Fibroblast of villous mesenchyme (primary cell): ENCODE data around the gene VPS39. TPM values are rescaled to one million over a fixed set of nuclear protein-coding genes. Genes with fewer than 3 reads are reported as not detected.
"Not testable (repeated sequence)": the region's sequence is repeated elsewhere in the genome, so short reads cannot be mapped to it uniquely, and the experiment has no call there.

Experiments
- DNase-seq: peaks from one replicate; pipeline ENCODE4 v3.0.0-alpha.2; 2010; ENCODE audit warnings: low read depth
- H3K4me3 ChIP-seq: 2 replicates; pipeline ENCODE4 v1.5.1; 2011; ENCODE audit warnings: low read depth, mild to moderate bottlenecking, low read length
- total RNA-seq: library from RNA; depleted of rRNA; stranded (reverse); fragments of >200 nt; gene quantifications from 2 replicates; pipeline ENCODE4 v1.2.3, GENCODE V29; 2012
- TF ChIP-seq, protein P1 (sequence below): IDR thresholded peaks from 2 replicates; pipeline ENCODE4 v1.5.1; 2012; ENCODE audit warnings: low read depth, mild to moderate bottlenecking, low read length; ENCODE audit not compliant: insufficient read depth

Gene VPS39
- total RNA-seq, 1 donor, result 70.4 TPM

DNA sequence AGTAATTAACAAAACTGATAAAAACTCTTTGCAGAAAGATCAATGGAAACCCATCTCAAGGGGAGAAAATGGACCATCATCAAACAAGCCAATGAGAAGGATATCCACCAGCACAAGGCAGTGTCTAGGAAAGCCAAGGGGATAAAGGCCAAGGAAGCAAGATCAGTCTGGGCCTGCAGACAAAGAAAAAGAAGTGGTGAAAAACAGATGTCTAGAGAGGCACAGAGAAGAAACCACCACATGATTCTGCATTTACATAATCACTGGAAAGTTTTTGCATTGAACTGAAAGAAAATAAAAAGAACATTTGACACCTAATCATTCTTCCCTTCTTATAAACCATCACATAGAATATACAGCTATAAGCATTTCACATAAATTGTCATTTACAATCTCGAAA is 23.0 kb upstream of the VPS39 start:
- no peak for DNase-seq
- no peak overlapping the region for H3K4me3 ChIP-seq
- TF ChIP-seq, protein P1, sequence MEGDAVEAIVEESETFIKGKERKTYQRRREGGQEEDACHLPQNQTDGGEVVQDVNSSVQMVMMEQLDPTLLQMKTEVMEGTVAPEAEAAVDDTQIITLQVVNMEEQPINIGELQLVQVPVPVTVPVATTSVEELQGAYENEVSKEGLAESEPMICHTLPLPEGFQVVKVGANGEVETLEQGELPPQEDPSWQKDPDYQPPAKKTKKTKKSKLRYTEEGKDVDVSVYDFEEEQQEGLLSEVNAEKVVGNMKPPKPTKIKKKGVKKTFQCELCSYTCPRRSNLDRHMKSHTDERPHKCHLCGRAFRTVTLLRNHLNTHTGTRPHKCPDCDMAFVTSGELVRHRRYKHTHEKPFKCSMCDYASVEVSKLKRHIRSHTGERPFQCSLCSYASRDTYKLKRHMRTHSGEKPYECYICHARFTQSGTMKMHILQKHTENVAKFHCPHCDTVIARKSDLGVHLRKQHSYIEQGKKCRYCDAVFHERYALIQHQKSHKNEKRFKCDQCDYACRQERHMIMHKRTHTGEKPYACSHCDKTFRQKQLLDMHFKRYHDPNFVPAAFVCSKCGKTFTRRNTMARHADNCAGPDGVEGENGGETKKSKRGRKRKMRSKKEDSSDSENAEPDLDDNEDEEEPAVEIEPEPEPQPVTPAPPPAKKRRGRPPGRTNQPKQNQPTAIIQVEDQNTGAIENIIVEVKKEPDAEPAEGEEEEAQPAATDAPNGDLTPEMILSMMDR, result no peak

DNA sequence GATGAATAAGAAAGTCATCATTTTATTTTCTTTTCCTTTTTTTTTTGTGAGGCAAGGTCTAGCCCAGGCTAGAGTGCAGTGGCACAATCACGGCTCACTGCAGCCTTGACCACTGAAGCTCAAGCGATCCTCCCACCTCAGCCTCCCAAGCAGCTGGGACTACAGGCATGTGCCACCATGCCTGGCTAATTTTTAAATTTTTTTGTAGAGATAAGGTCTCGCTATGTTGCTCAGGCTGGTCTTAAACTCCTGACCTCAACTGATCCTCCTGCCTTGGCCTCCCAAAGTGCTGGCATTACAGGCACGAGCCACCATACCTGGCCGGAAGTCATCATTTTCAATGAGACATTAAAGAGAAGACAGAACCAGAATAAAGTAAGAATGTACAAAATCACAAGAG is 20.9 kb upstream of the VPS39 start:
- not testable (repeated sequence) for DNase-seq, H3K4me3 ChIP-seq

DNA sequence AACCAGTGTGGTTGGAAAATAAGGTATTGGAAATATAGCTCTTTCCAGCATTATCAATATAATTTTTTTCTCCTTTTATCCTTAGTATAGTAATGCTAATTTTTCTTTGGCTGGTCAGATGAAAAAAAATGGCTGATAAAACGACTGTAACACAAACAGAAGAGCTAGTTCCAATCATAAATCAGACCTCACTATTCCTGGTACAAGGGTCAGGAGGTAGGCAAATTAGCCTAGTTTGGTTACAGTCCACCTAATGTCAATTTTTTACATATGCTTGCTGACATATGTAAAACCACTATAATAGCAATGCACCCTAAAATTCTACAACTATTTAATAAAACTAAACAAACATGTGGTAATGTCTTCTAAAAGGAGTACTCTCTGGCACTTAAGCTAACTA is 19.9 kb upstream of the VPS39 start:
- no peak for DNase-seq
- H3K4me3 ChIP-seq, result no peak overlapping the region
- TF ChIP-seq, protein P1, result no peak

DNA sequence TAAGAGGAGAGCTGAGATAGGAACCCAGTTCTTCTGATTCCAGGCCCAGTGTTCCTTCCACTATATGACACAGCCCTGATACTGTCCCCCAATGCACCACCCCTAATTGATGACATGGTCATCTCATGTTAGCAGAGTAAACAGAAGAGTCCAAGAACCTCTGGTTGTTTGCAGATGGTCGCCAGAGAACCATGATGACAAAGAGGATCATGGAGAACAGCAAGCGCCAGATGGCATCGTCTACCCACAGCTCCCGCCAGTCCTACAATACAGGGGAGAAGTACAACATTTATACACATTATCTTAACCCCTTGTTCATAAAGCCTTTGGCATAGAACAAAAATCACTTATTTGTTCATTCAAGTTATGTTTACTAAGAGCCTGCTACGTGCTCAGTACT is 18.5 kb upstream of the VPS39 start:
- TF ChIP-seq, protein P1, result no peak
- no peak for DNase-seq
- no peak overlapping the region for H3K4me3 ChIP-seq

DNA sequence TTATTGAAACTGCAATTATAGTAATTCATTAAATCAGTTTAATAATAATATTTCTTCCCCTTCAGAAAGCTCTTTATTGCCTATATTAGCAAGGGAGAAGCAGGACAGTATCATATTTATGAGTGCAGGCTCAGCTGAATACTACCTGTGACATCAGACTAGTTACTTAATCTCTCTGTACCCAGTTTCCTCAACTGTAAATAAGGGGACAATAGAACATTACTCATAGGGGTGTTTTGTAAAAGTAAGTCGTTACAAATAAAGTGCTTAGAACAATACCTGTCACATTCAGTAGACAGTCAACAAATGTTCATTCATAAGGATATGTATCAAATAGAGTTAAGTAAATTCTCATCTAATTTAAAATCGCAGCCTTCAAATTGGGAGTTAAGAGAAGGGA is 12.1 kb upstream of the VPS39 start:
- DNase-seq, result no peak
- no peak overlapping the region for H3K4me3 ChIP-seq
- TF ChIP-seq, protein P1, result no peak

DNA sequence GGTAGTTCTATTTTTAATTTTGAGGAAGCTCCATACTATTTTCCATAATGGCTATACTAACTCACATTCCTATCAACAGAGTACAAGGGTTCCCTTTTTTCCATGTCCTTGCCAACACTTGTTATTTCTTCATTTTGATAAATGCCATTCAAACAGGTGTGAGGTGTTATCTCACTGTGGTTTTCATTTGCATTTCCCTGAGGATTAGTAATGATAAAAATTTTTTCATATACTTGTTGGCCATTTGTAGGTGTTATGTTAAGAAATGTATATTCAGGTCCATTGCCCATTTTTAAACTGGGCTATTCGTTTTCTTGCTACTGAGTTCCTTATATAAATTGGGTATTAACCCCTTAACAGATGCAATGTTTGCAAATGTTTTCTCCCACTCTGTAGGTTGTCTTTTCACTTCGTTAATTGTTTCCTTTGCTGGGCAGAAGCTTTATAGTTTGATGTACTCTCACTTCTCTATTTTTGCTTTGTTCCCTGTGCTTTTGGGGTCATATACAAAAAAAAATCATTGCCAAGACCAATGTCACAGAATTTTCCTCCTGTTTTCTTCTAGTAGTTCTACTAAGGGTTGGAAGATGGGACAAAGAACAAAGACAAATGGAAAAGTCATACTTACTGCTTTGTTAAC is 11.0 kb upstream of the VPS39 start:
- no peak overlapping the region for H3K4me3 ChIP-seq
- no peak for DNase-seq
- TF ChIP-seq, protein P1, result no peak

DNA sequence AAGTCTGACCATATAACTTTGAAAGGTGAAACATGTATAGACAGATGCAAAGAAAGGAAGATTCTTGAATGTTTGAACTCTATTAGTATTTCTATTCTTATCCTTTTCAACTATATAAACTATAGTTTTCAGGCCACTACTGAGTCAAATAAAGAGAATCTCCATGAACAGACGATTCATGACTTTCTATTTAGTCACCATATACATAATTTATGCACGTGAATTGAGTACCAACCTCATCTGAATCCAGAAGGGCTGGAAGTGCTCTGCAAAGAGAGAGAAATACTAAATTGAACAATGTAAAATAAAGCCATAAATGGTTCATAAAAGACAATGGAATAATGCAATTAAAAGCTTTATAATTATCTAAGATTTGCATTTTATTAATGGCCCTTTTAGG is 9.5 kb upstream of the VPS39 start:
- TF ChIP-seq, protein P1, result no peak
- DNase-seq, result no peak
- no peak overlapping the region for H3K4me3 ChIP-seq
